Activated T-helper 17 cell treated with anti-CD3 and anti-CD28 coated beads, Interleukin-2, amount 50 U/mL, for 72 hours (primary cell): Measurements from ENCODE around the gene SF3B6. TPM values are rescaled to one million over a fixed set of nuclear protein-coding genes. Genes with fewer than 3 reads are reported as not detected.
A peak's percentile ranks its signal among the peaks of the same experiment; 100 is the strongest.
"Not testable (repeated sequence)": the region's sequence is repeated elsewhere in the genome, so short reads cannot be mapped to it uniquely, and the experiment has no call there.

ENCODE experiments used
- ATAC-seq: fragments of 150-1000 bp; cut with Tn5 transposase; replicated peaks from 2 replicates; pipeline ENCODE4 v1.10.0; 2021; ENCODE audit warnings: mild to moderate bottlenecking, moderate library complexity
- H3K27ac Mint-ChIP-seq: one replicate; pipeline ENCODE4 v1.8.0; 2022; ENCODE audit warnings: mixed read lengths
- H3K27me3 Mint-ChIP-seq: one replicate; pipeline ENCODE4 v1.8.0; 2022; ENCODE audit warnings: mixed read lengths
- H3K36me3 Mint-ChIP-seq: one replicate; pipeline ENCODE4 v1.8.0; 2022; ENCODE audit warnings: low read depth, mild to moderate bottlenecking, mixed read lengths
- H3K4me1 Mint-ChIP-seq: one replicate; pipeline ENCODE4 v1.8.0; 2022; ENCODE audit warnings: mixed read lengths
- H3K4me3 Mint-ChIP-seq: one replicate; pipeline ENCODE4 v1.8.0; 2022; ENCODE audit warnings: mild to moderate bottlenecking, mixed read lengths
- H3K9me3 Mint-ChIP-seq: one replicate; pipeline ENCODE4 v1.8.0; 2022; ENCODE audit warnings: mixed read lengths
- total RNA-seq, 2 donors: library from RNA; stranded (reverse); gene quantifications; one replicate each; pipeline ENCODE4 v1.2.3, GENCODE V29; 2022

The SF3B6 gene
- total RNA-seq, 2 donors from 2014 or later: 121 to 146 TPM

DNA sequence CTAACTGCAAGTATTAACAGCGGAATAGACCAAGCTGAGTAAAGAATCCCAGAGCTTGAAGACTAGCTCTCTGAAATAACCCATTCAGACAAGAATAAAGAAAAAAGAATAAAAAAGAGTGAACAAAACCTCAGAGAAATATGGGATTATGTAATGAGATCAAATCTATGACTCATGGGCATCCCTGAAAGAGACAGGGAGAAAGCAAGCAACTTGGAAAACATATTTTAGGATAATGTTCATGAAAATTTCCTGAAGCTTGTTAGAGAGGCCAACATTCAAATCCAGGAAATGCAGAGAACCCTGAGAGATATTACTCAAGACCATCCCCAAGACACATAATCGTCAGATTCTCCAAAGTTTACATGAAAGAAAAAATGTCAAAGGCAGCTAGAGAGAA lies 29.7 kb upstream of the SF3B6 start:
- H3K4me1 Mint-ChIP-seq: no peaks in the 10 kb centered on the region
- peaks cover 14% of the 10 kb centered on the region for H3K36me3 Mint-ChIP-seq
- H3K9me3 Mint-ChIP-seq: peaks cover 11% of the 10 kb centered on the region
- no peak for ATAC-seq
- H3K4me3 Mint-ChIP-seq: no peak overlapping the region
- H3K27ac Mint-ChIP-seq: no peak overlapping the region
- H3K27me3 Mint-ChIP-seq: no peaks in the 10 kb centered on the region

- H3K27ac Mint-ChIP-seq: no peak overlapping the region
- peaks cover 11% of the 10 kb centered on the region for H3K9me3 Mint-ChIP-seq
- H3K27me3 Mint-ChIP-seq: no peaks in the 10 kb centered on the region
- H3K36me3 Mint-ChIP-seq: peaks cover 14% of the 10 kb centered on the region
- H3K4me1 Mint-ChIP-seq: no peaks in the 10 kb centered on the region
- ATAC-seq: no peak
- no peak overlapping the region for H3K4me3 Mint-ChIP-seq
Observed at GRCh38 chr2:24104906-24105305, 28.8 kb upstream of the SF3B6 start.

- peaks cover 14% of the 10 kb centered on the region for H3K36me3 Mint-ChIP-seq
- no peaks in the 10 kb centered on the region for H3K27me3 Mint-ChIP-seq
- peaks cover 11% of the 10 kb centered on the region for H3K9me3 Mint-ChIP-seq
- H3K4me3 Mint-ChIP-seq: no peak overlapping the region
- no peak for ATAC-seq
- H3K27ac Mint-ChIP-seq: no peak overlapping the region
- H3K4me1 Mint-ChIP-seq: no peaks in the 10 kb centered on the region
Observed at GRCh38 chr2:24104110-24104650, 28.1 kb upstream of the SF3B6 start.

GRCh38 chr2:24102677-24103076 lies 26.6 kb upstream of the SF3B6 start:
- Mint-ChIP-seq H3K27ac (no peak overlapping the region), H3K27me3 (no peaks in the 10 kb centered on the region), H3K36me3 (peaks cover 14% of the 10 kb centered on the region), H3K9me3 (peaks cover 14% of the 10 kb centered on the region), H3K4me3 (no peak overlapping the region), H3K4me1 (no peaks in the 10 kb centered on the region)
- no peak for ATAC-seq

- peaks cover 14% of the 10 kb centered on the region for H3K36me3 Mint-ChIP-seq
- no peak overlapping the region for H3K4me3 Mint-ChIP-seq
- H3K27me3 Mint-ChIP-seq: no peaks in the 10 kb centered on the region
- no peak for ATAC-seq
- no peaks in the 10 kb centered on the region for H3K4me1 Mint-ChIP-seq
- H3K9me3 Mint-ChIP-seq: peaks cover 11% of the 10 kb centered on the region
- H3K27ac Mint-ChIP-seq: no peak overlapping the region
Observed at GRCh38 chr2:24101992-24102391, 25.9 kb upstream of the SF3B6 start.

DNA sequence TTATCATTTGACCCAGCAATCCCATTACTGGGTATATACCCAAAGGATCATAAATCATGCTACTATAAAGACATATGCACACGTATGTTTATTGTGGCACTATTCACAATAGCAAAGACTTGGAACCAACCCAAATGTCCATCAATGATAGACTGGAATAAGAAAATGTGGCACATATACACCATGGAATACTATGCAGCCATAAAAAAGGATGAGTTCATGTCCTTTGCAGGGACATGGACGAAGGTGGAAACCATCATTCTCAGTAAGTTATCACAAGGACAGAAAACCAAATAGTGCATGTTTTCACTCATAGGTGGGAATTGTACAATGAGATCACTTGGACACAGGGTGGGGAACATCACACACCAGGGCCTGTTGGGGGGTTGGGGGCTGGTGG lies 24.6 kb upstream of the SF3B6 start:
- not testable (repeated sequence) for H3K9me3 Mint-ChIP-seq, ATAC-seq, H3K4me1 Mint-ChIP-seq, H3K27ac Mint-ChIP-seq, H3K4me3 Mint-ChIP-seq, H3K27me3 Mint-ChIP-seq
- peaks cover 25% of the 10 kb centered on the region for H3K36me3 Mint-ChIP-seq

DNA sequence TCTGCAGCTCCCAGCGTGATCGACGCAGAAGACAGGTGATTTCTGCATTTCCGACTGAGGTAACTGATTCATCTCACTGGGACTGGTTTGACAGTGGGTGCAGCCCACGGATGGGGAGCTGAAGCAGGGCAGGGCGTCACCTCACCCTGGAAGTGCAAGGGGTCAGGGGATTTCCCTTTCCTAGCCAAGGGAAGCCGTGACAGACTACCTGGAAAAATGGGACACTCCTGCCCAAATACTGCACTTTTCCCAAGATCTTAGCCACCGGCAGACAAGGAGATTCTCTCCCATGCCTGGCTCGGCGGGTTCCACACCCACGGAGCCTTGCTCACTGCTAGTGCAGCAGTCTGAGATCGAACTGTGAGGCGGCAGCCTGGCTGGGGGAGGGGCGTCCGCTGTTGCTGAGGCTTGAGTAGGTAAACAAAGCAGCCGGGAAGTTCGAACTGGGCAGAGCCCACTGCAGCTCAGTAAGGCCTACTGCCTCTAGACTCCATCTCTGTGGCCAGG lies 19.1 kb upstream of the SF3B6 start:
- not testable (repeated sequence) for H3K4me1 Mint-ChIP-seq, H3K4me3 Mint-ChIP-seq

GRCh38 chr2:24093270-24093669 lies 17.1 kb upstream of the SF3B6 start:
- not testable (repeated sequence) for H3K4me1 Mint-ChIP-seq, H3K4me3 Mint-ChIP-seq, ATAC-seq, H3K27ac Mint-ChIP-seq, H3K9me3 Mint-ChIP-seq, H3K27me3 Mint-ChIP-seq
- H3K36me3 Mint-ChIP-seq: peaks cover 18% of the 10 kb centered on the region

More for the DNA sequence above, 19.1 kb upstream of the SF3B6 start:
- ATAC-seq, H3K27ac Mint-ChIP-seq, H3K9me3 Mint-ChIP-seq, H3K27me3 Mint-ChIP-seq: not testable (repeated sequence)
- H3K36me3 Mint-ChIP-seq: peaks cover 18% of the 10 kb centered on the region

- H3K27ac Mint-ChIP-seq: no peak overlapping the region
- H3K9me3 Mint-ChIP-seq: no peaks in the 10 kb centered on the region
- no peaks in the 10 kb centered on the region for H3K4me1 Mint-ChIP-seq
- peaks cover 6% of the 10 kb centered on the region for H3K36me3 Mint-ChIP-seq
- no peaks in the 10 kb centered on the region for H3K27me3 Mint-ChIP-seq
- H3K4me3 Mint-ChIP-seq: no peak overlapping the region
- no peak for ATAC-seq
Observed at GRCh38 chr2:24088821-24089359, 12.8 kb upstream of the SF3B6 start.

GRCh38 chr2:24087032-24087431 lies 10.9 kb upstream of the SF3B6 start:
- no peaks in the 10 kb centered on the region for H3K9me3 Mint-ChIP-seq
- no peaks in the 10 kb centered on the region for H3K27me3 Mint-ChIP-seq
- H3K4me3 Mint-ChIP-seq: no peak overlapping the region
- ATAC-seq: no peak
- H3K36me3 Mint-ChIP-seq: peaks cover 5% of the 10 kb centered on the region
- no peaks in the 10 kb centered on the region for H3K4me1 Mint-ChIP-seq
- no peak overlapping the region for H3K27ac Mint-ChIP-seq

DNA sequence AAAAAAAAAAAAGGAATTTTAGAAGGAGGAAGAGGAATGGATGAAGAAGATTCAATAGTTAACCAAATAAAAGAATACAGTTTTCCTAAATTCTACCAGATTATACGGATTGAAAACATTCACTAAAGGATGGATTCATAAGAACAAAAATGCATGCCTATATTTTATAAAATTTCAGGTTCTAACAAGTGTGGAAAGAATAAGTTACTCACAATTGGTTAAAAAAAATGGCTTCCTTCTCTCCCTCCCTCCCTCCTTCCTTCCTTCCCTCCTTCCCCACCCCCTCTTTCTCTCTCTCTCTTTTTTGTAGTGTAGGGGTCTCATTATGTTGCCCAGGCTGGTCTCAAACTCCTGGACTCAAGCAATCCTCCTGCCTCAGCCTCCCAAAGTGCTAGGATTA lies 10.1 kb upstream of the SF3B6 start:
- H3K27ac Mint-ChIP-seq: no peak overlapping the region
- H3K36me3 Mint-ChIP-seq: peaks cover 11% of the 10 kb centered on the region
- ATAC-seq: no peak
- no peaks in the 10 kb centered on the region for H3K4me1 Mint-ChIP-seq
- H3K27me3 Mint-ChIP-seq: no peaks in the 10 kb centered on the region
- H3K9me3 Mint-ChIP-seq: no peaks in the 10 kb centered on the region
- H3K4me3 Mint-ChIP-seq: no peak overlapping the region

DNA sequence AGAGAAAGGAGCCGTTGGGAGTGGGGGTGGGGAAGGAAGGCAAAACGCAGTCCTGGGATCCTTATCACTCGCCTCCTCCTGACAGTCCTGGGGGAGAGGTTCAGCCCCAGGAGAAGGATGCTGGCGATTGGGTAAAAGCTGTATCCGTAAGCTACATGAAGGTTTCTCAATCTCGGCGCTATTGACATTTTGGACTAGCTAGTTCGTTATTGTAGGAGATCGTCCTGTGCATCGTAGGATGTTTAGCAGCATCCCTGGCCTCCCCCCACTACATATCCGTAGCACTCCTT lies 9.0 kb upstream of the SF3B6 start:
- H3K27ac Mint-ChIP-seq: no peak overlapping the region
- H3K9me3 Mint-ChIP-seq: no peaks in the 10 kb centered on the region
- no peaks in the 10 kb centered on the region for H3K4me1 Mint-ChIP-seq
- peaks cover 15% of the 10 kb centered on the region for H3K36me3 Mint-ChIP-seq
- H3K27me3 Mint-ChIP-seq: no peaks in the 10 kb centered on the region
- peak overlapping the region; percentile 86 for H3K4me3 Mint-ChIP-seq
- no peak for ATAC-seq

GRCh38 chr2:24084386-24085199 lies 8.5 kb upstream of the SF3B6 start, which contains the start of gene TP53I3:
Gene TP53I3, minus strand, starts transcription at chr2:24084834. Its CDS starts 508 bp downstream, at chr2:24084326.
- H3K36me3 Mint-ChIP-seq: peaks cover 15% of the 10 kb centered on the region
- no peaks in the 10 kb centered on the region for H3K27me3 Mint-ChIP-seq
- H3K27ac Mint-ChIP-seq: no peak within 1 kb of the TSS
- H3K9me3 Mint-ChIP-seq: no peaks in the 10 kb centered on the region
- ATAC-seq: peak; percentile 99
- peak within 1 kb of the TSS; percentile 86 for H3K4me3 Mint-ChIP-seq
- H3K4me1 Mint-ChIP-seq: no peaks in the 10 kb centered on the region

DNA sequence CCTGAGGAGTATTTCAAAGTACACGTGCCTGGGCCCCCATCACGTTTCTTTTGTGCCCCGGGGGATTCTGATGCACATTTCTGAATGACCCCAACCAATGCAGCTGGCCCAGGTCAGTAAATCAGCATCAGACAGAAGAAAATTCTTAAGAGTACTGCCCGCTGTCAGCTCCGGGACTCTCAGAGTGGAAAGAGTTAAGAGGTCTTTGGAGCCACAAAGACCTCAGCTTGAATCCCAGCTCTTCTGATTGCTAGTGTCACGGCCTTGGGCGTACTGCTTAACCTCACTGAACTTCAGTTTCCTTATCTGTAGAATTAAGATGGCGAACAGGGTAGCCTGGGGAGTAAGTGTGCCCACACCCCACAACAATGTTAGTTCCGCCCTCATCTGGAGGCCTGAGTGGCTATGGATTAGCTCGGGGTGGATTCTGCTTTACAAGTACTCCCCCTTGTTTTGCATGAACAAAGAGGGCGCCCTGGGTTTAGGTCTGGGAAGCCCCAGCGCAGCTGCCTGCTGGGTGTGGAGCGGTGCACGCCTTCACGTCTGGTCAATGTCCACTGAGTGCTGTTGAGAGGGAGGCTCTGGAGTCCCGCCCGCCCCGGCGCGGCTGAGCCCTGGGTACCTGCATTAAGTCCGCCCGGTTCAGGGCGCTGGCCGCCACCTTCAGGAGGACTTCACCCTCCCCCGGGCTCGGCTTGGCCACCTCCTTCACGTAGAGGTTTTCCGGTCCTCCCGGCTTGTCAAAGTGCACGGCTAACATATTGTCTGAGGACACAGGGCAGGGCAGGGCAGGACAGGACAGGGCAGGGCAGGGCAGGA lies 7.7 kb upstream of the SF3B6 start:
- Mint-ChIP-seq H3K4me3 (peak overlapping the region; percentile 86), H3K9me3 (no peaks in the 10 kb centered on the region), H3K27ac (no peak overlapping the region), H3K27me3 (no peaks in the 10 kb centered on the region), H3K4me1 (no peaks in the 10 kb centered on the region), H3K36me3 (peaks cover 15% of the 10 kb centered on the region)
- peak; percentile 70 for ATAC-seq
